GM13976 (cell line): Measurements from ENCODE around the gene HEXIM2.

Experiments used
- DNase-seq: peaks from one replicate; pipeline ENCODE4 v3.0.0; 2012; ENCODE audit warnings: low spot score
- CTCF ChIP-seq: IDR thresholded peaks from 2 replicates; pipeline ENCODE4 v1.5.1; 2012; ENCODE audit warnings: borderline replicate concordance, mild to moderate bottlenecking; ENCODE audit not compliant: insufficient read depth; ENCODE audit errors: extremely low read depth, missing control alignments, control extremely low read depth
- in situ Hi-C: fragments of 300-500 bp; cut with MboI; formaldehyde crosslinking; loops from one replicate; pipeline ENCODE4 v1.12.0; 2022; ENCODE audit warnings: low sequenced_read_pairs, mixed read lengths, inconsistent platforms; ENCODE audit not compliant: unreplicated experiment

The HEXIM2 gene

GRCh38 chr17:45177563-45177962 is 15.9 kb downstream of the HEXIM2 start:
- DNase-seq: no peak
- TF ChIP-seq CTCF: no peak
- in situ Hi-C loops: no loop called here

DNA sequence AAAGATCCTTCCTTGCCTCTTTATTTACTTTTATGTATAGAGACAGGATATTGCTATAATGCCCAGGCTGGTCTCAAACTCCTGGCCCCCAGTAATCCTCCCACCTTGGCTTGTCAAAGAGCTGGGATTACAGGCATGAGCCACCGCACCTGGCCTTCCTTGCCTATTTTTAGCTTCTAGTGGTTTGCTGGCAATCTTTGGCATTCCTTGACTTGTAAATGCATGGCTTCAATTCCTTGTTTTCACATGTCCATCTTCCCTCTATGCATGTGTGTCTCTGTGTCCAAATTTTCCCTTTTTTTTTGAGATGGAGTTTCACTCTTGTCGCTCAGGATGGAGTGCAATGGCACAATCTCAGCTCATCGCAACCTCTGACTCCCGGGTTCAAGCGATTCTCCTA is 22.5 kb downstream of the HEXIM2 start:
- in situ Hi-C loops: no loop called here
- no peak for DNase-seq
- no peak for TF ChIP-seq CTCF

DNA sequence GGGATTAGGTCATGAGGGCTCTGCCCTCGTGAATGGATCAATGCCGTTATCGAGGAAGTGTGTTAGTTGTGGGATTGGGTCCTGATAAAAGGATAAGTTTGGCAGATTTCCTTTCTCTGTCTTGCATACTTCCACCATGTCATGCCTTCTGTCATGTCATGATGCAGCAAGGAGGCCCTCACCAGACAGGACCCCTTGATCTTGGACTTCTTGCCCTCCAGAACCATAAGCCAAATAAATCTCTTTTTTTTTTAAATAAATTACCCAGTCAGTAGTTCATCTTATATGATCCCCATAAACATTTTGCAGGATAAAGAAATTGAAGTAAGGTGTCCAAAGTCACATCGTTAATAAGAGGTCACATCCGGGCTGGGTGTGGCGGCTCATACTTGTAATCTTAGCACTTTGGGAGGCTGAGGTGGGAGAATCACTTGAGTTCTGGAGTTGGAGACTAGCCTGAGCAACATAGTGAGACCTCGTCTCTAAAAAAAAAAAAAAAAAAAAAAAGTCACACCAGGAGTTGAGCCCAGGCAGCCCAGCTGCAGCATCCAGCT is 25.2 kb downstream of the HEXIM2 start:
- no peak for TF ChIP-seq CTCF
- DNase-seq: no peak
- in situ Hi-C loops: no loop called here

DNA sequence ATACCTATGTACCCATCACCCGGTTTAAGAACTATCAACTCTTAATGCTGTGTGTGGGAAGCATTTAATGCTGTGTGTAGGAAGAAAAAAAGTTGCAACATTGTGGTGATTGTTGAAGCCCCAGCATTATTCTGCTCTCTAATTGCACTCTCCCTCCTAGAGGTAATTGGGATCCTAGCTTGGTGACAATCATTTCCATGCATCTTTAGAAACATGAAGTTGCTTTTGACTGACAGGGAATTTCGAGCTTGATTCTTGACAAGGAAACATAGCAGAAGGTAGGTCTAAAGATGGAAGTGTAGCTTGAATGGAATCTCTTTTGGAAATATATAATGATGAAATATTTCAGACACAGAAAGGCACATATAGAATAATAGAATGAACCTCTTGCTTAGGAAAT is 27.3 kb downstream of the HEXIM2 start:
- DNase-seq: no peak
- TF ChIP-seq CTCF: no peak
- in situ Hi-C loops: no loop called here

- no peak for DNase-seq
- in situ Hi-C loops: loop anchor here (10.0 kb wide), 1 partner anchor 56 kb away; the partner anchor contains the start of genes ACBD4 and PLCD3
- TF ChIP-seq CTCF: no peak
These were observed 29.0 kb downstream of the HEXIM2 start for GRCh38 chr17:45190503-45191255.

- no peak for DNase-seq
- no peak for TF ChIP-seq CTCF
- in situ Hi-C loops: loop anchor here (10.0 kb wide), 1 partner anchor 61 kb away; the partner anchor contains the start of genes ACBD4 and PLCD3
These were observed 33.7 kb downstream of the HEXIM2 start for GRCh38 chr17:45195424-45195823.

DNA sequence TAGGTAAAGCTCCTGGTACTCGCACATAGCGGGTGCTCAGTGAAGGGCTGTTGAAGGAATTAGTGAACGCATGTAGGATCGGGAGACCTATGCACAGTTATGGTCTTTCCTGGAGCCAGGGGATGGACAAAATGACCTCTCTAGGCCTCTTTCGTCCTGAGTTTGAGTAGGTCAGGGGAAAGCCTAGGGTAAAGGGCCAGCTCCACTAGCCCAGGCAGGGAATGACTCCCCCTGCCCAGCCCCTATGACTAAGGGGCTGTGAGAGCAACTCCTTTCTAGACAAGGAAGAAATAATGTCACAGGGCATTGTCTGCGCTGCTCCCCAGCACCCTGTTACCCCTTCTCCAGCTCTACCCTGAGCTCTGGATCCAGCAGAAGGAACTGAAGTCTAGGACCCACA is 35.4 kb downstream of the HEXIM2 start:
- in situ Hi-C loops: loop anchor here (10.0 kb wide), 1 partner anchor 62 kb away; the partner anchor contains the start of genes ACBD4 and PLCD3
- TF ChIP-seq CTCF: no peak
- DNase-seq: no peak
